Retina (tissue), 1 donor: ENCODE results near the gene CSN1S1.

Experiments used
- DNase-seq: peaks from one replicate; pipeline ENCODE4 v3.0.0-alpha.2; 2016

CSN1S1 gene

DNA sequence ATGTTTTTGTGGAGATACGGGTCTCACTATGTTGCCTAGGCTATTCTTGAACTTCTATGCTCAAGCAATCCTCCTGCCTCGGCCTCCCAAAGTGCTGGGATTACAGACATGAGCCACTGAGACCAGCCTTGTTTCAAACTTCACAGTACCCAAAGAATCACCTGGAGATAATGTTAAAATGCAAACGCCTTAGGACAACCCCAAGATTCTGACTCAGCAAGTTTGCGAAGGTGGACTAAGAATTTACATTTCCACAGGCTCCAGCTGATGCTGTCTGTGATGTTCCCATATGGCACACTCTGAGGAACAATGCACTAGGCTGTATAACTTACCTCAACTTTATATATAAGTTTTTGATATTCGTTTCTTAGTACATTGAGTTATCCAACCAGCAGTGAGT, 63.9 kb downstream of the CSN1S1 start:
- no peak for DNase-seq

DNA sequence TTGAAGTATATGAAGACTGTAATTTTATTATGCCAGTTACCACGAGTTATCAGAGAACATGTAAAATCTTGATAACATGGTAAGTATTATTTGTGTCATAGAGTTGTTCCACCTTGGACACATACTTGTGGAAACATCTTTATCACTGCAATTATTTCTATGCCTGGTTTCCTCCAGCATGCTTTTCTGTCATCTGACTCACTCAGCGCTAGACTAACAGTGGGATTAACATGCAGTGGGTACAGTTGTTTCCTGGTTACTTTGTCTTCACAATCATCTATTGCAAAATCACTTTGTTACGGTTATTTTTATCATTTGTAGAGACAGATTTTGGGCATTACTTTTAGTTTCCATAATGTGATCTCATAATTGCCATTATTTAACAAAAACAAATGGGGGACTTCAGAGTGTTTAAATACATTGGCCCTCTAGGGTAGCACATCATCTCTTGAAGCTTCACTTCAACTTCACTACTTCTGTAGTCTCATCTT, 64.7 kb downstream of the CSN1S1 start, which contains the start of gene STATH:
TSS of gene STATH (plus strand) at position 441 of the 491 bp plus-strand sequence. CDS start 2,472 bp downstream, outside the sequence.
- no peak for DNase-seq
